HepG2 (cell line): Measurements from ENCODE around the gene SYNDIG1. TPM values are rescaled to one million over a fixed set of nuclear protein-coding genes. Genes with fewer than 3 reads are reported as not detected.
"Not testable (repeated sequence)": the region's sequence is repeated elsewhere in the genome, so short reads cannot be mapped to it uniquely, and the experiment has no call there.

ENCODE experiments used
- ATAC-seq: fragments of 200-7000 bp; cut with Tn5 transposase; 3 replicates; pipeline ENCODE4 v1.9.1; 2020; ENCODE audit warnings: mild to moderate bottlenecking, moderate library complexity
- BruUV-seq: library from RNA; stranded (reverse); fragments of 400-500 nt; replicated peaks from 2 replicates; lab custom pipeline; 2021; lab: Mats Ljungman, UMichigan
- CTCF ChIA-PET: fragments of 300-600 bp; formaldehyde crosslinking; extraction: SDS; loops from one replicate; lab custom pipeline; 2021; ENCODE audit warnings: low total read pairs, inconsistent platforms, low intra/inter-chr PET ratio; lab: Yijun Ruan, JAX
- POLR2A ChIA-PET: fragments of 350-600 bp; sonication (Branson Sonifier 250); formaldehyde crosslinking; loops from one replicate; lab custom pipeline; 2020; ENCODE audit warnings: antibody characterized with exemption, inconsistent platforms; lab: Yijun Ruan, JAX
- DNase-seq: peaks from one replicate; pipeline ENCODE4 v3.0.0-alpha.2; 2015; ENCODE audit warnings: low spot score
- FAIRE-seq: peaks from 3 replicates; lab custom pipeline; 2011; peaks lifted over from hg19 to GRCh38; lab: Jason Lieb, UNC
- H2AFZ ChIP-seq: one replicate; pipeline ENCODE4 v1.6.1; 2011; ENCODE audit warnings: low read length, inconsistent platforms
- H3K27ac ChIP-seq: fragments of 300-600 bp; 3 replicates; pipeline ENCODE4 v1.8.0; 2011; ENCODE audit warnings: mixed run types, mild to moderate bottlenecking, mixed read lengths, low read length, inconsistent platforms; ENCODE audit not compliant: insufficient read depth; ENCODE audit errors: extremely low read length
- H3K27me3 ChIP-seq, 2 experiments: fragments of 200-600 bp in 1 of 2; 2 replicates in 1 of 2; 3 replicates in 1 of 2; pipeline versions ENCODE4 v1.6.0 to v1.8.0; 2011; ENCODE audit warnings: low read length in 2 of 2, mild to moderate bottlenecking in 2 of 2, moderate library complexity in 2 of 2, inconsistent platforms in 1 of 2; ENCODE audit not compliant: insufficient read depth in 2 of 2, control insufficient read depth in 1 of 2
- H3K36me3 ChIP-seq, 2 experiments: fragments of 200-600 bp in 1 of 2; replicated peaks in 1 of 2; 2 replicates in 1 of 2; 3 replicates in 1 of 2; pipeline versions ENCODE4 v1.5.1 to v1.8.0; 2011; ENCODE audit warnings: low read length in 2 of 2, inconsistent platforms in 1 of 2; ENCODE audit not compliant: insufficient read depth in 2 of 2, control insufficient read depth in 1 of 2
- H3K4me1 ChIP-seq: 2 replicates; pipeline ENCODE4 v1.5.1; 2012; ENCODE audit warnings: low read length, inconsistent platforms; ENCODE audit not compliant: insufficient read depth
- H3K4me2 ChIP-seq: 2 replicates; pipeline ENCODE4 v1.6.0; 2011; ENCODE audit warnings: low read depth, low read length, inconsistent platforms
- H3K4me3 ChIP-seq, 3 experiments: fragments of 200-600 bp in 1 of 3; sonication (generic), shearing (Covaris generic) in 1 of 3; replicated peaks in 1 of 3; 2 replicates each; pipeline ENCODE4 v1.5.1; 2011 to 2016; ENCODE audit warnings: low read length in 3 of 3, inconsistent platforms in 2 of 3, low read depth in 2 of 3, mild to moderate bottlenecking in 2 of 3, control low read depth in 1 of 3, mixed read lengths in 1 of 3; ENCODE audit not compliant: insufficient read depth in 1 of 3
- H3K79me2 ChIP-seq: one replicate; pipeline ENCODE4 v1.6.1; 2011; ENCODE audit warnings: low read length, inconsistent platforms; ENCODE audit not compliant: insufficient read depth
- H3K9ac ChIP-seq: 2 replicates; pipeline ENCODE4 v1.6.0; 2011; ENCODE audit warnings: mild to moderate bottlenecking, low read depth, low read length, inconsistent platforms; ENCODE audit not compliant: insufficient read depth
- H3K9me3 ChIP-seq: 2 replicates; pipeline ENCODE4 v1.5.1; 2012; ENCODE audit warnings: mild to moderate bottlenecking, low read length
- H4K20me1 ChIP-seq: 2 replicates; pipeline ENCODE4 v1.6.0; 2011; ENCODE audit warnings: inconsistent platforms, mild to moderate bottlenecking, low read length, moderate library complexity; ENCODE audit not compliant: insufficient read depth
- GPN1 ChIP-seq: sonication (generic); formaldehyde crosslinking; IDR thresholded peaks from 2 replicates; pipeline ENCODE4 v1.5.1; 2020; ENCODE audit warnings: missing genetic modification reagents, borderline replicate concordance
- ZFP90 ChIP-seq: sonication (generic); formaldehyde crosslinking; IDR thresholded peaks from 2 replicates; pipeline ENCODE4 v1.8.0; 2022; ENCODE audit warnings: missing genetic modification reagents, mild to moderate bottlenecking, inconsistent platforms, borderline replicate concordance
- ZNF281 ChIP-seq: sonication (generic); formaldehyde crosslinking; IDR thresholded peaks from 2 replicates; pipeline ENCODE4 v1.4.0; 2020; ENCODE audit warnings: missing genetic modification reagents, borderline replicate concordance
- WGBS: methylation state at CpG from one replicate; pipeline ENCODE4 v1.1.6; 2017; ENCODE audit warnings: low lambda C conversion rate; 5-methylcytosine and 5-hydroxymethylcytosine counted together
- in situ Hi-C: cut with HindIII; loops from 2 replicates; pipeline ENCODE4 v1.10.0; 2017; ENCODE audit warnings: low pct_unique_long_range_greater_than_20kb; ENCODE audit not compliant: extremely low pct_ligation_motif_present
- intact Hi-C: fragments of 100-400 bp; cut with micrococcal nuclease; formaldehyde crosslinking; loops from one replicate; pipeline ENCODE4 v1.10.0; 2022; ENCODE audit not compliant: unreplicated experiment
- polyA plus RNA-seq, 8 experiments: library from polyadenylated mRNA; depleted of rRNA in 3 of 8; stranded (reverse) in 7 of 8; unstranded in 1 of 8; fragments of >200 nt; fragmentation: Illumina TruSeq in 4 of 8; extraction: Trizol in 4 of 8; gene quantifications; 2 replicates each; pipeline versions ENCODE4 v1.2.1 to v1.2.3, GENCODE V29; 2011 to 2016; ENCODE audit warnings: low read depth in 4 of 8, missing spikeins in 1 of 8, mixed read lengths in 1 of 8; ENCODE audit not compliant: insufficient read depth in 1 of 8
- total RNA-seq, 5 experiments: library from RNA; depleted of rRNA; stranded (reverse); fragments of >200 nt; fragmentation: Illumina TruSeq; extraction: Trizol; gene quantifications; 2 replicates each; pipeline ENCODE4 v1.2.3, GENCODE V29; 2016; ENCODE audit warnings: low read depth in 1 of 5

Gene SYNDIG1
- total and polyA plus RNA-seq, 2 of the 13 experiments (the other 11 are each of a cell fraction or from before 2014, with no cell fraction given): not detected

- WGBS: 11% methylated on average over 11 of the region's 11 CpGs
- DNase-seq: peak; percentile 18
- H3K4me3 ChIP-seq, H3K4me1 ChIP-seq, FAIRE-seq, intact Hi-C loops, H4K20me1 ChIP-seq, H3K4me2 ChIP-seq, H3K27me3 ChIP-seq, H3K9ac ChIP-seq, H3K79me2 ChIP-seq, H3K27ac ChIP-seq, in situ Hi-C loops, ATAC-seq, H3K36me3 ChIP-seq, POLR2A ChIA-PET, BruUV-seq, H3K9me3 ChIP-seq, H2AFZ ChIP-seq, CTCF ChIA-PET: not testable (repeated sequence)
- peak; percentile 56; the same call in 1 of the 2 replicates for TF ChIP-seq ZNF281 (CRISPR knock-in tag)
These were observed 43.0 kb downstream of the SYNDIG1 start for GRCh38 chr20:24512441-24512840.

GRCh38 chr20:24518515-24518914 is 49.1 kb downstream of the SYNDIG1 start:
- no peak for TF ChIP-seq ZFP90 (CRISPR knock-in tag)
- TF ChIP-seq GPN1 (CRISPR knock-in tag): no peak
- no TSS peak for BruUV-seq
- Histone ChIP-seq H3K4me3 (no peak overlapping the region), H3K4me2 (no peak overlapping the region), H3K79me2 (no peaks in the 10 kb centered on the region), H2AFZ (no peak overlapping the region), H3K27me3 (peaks cover 2 to 9% of the 10 kb centered on the region in 2 experiments; a peak in 1 of 5 replicates), H3K9me3 (no peaks in the 10 kb centered on the region), H3K27ac (no peak overlapping the region), H3K36me3 (no peaks in the 10 kb centered on the region), H3K4me1 (no peaks in the 10 kb centered on the region), H3K9ac (no peak overlapping the region), H4K20me1 (no peaks in the 10 kb centered on the region)
- WGBS: 1% methylated on average over 6 of the region's 6 CpGs
- ATAC-seq (no peak), DNase-seq (no peak), FAIRE-seq (no peak)
- ChIA-PET CTCF (no interaction called here), POLR2A (no interaction called here)
- in situ Hi-C loops (no loop called here), intact Hi-C loops (no loop called here)
